PFSK-1 (cell line): ENCODE results near the gene MAD1L1.

ENCODE experiments used
- FOXP2 ChIP-seq: optimal IDR thresholded peaks from 2 replicates; pipeline ENCODE3; 2011; ENCODE audit warnings: borderline replicate concordance, control low read depth, inconsistent platforms; ENCODE audit not compliant: insufficient read depth; ENCODE audit errors: extremely low read length, extremely low read depth
- POLR2AphosphoS5 ChIP-seq: IDR thresholded peaks from 2 replicates; pipeline ENCODE4 v1.6.1; 2012; ENCODE audit warnings: low read depth, mild to moderate bottlenecking, control low read depth, low read length, moderate library complexity
- SIN3A ChIP-seq: IDR thresholded peaks from 2 replicates; pipeline ENCODE4 v1.6.1; 2012; ENCODE audit warnings: mild to moderate bottlenecking, low read length, moderate library complexity, borderline replicate concordance; ENCODE audit not compliant: insufficient read depth
- TAF1 ChIP-seq: IDR thresholded peaks from 2 replicates; pipeline ENCODE4 v1.6.1; 2012; ENCODE audit warnings: low read length, control low read depth, borderline replicate concordance; ENCODE audit not compliant: insufficient read depth
- TF ChIP-seq, protein P1 (sequence below), 2 experiments: IDR thresholded peaks; 2 replicates each; pipeline versions ENCODE4 v1.6.1 to v1.8.0; 2011 to 2012; ENCODE audit warnings: low read depth in 2 of 2, low read length in 2 of 2, control low read depth in 1 of 2, inconsistent platforms in 1 of 2, mild to moderate bottlenecking in 1 of 2, moderate library complexity in 1 of 2; ENCODE audit not compliant: insufficient read depth in 1 of 2

Gene MAD1L1

DNA sequence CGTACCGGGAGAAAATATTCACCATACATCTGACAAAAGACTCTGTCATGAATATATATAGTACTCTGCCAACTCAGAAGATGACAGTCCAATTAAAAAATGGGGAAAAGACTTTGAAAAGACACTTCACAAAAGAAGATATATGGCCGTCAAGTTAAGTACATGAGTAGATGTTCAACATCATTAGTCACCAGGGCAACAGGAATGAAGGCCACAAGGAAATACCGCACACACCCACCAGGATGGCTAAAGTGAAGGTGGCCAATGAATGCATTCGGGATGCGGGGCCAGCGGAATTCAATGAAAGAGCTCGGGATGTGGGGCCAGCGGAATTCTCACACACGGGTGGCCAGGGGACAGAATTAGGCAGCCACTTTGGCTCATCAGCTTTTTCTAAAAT lies 42.2 kb downstream of the MAD1L1 start:
- TF ChIP-seq, protein P1, sequence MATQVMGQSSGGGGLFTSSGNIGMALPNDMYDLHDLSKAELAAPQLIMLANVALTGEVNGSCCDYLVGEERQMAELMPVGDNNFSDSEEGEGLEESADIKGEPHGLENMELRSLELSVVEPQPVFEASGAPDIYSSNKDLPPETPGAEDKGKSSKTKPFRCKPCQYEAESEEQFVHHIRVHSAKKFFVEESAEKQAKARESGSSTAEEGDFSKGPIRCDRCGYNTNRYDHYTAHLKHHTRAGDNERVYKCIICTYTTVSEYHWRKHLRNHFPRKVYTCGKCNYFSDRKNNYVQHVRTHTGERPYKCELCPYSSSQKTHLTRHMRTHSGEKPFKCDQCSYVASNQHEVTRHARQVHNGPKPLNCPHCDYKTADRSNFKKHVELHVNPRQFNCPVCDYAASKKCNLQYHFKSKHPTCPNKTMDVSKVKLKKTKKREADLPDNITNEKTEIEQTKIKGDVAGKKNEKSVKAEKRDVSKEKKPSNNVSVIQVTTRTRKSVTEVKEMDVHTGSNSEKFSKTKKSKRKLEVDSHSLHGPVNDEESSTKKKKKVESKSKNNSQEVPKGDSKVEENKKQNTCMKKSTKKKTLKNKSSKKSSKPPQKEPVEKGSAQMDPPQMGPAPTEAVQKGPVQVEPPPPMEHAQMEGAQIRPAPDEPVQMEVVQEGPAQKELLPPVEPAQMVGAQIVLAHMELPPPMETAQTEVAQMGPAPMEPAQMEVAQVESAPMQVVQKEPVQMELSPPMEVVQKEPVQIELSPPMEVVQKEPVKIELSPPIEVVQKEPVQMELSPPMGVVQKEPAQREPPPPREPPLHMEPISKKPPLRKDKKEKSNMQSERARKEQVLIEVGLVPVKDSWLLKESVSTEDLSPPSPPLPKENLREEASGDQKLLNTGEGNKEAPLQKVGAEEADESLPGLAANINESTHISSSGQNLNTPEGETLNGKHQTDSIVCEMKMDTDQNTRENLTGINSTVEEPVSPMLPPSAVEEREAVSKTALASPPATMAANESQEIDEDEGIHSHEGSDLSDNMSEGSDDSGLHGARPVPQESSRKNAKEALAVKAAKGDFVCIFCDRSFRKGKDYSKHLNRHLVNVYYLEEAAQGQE (IDR thresholded peaks at IDR 0.05; ENCODE audit: insufficient read depth in 1 of 2, low read depth in 2 of 2, low read length in 2 of 2), result no peak
- TF ChIP-seq TAF1 (no peak), POLR2AphosphoS5 (no peak), FOXP2 (no peak), SIN3A (no peak)

DNA sequence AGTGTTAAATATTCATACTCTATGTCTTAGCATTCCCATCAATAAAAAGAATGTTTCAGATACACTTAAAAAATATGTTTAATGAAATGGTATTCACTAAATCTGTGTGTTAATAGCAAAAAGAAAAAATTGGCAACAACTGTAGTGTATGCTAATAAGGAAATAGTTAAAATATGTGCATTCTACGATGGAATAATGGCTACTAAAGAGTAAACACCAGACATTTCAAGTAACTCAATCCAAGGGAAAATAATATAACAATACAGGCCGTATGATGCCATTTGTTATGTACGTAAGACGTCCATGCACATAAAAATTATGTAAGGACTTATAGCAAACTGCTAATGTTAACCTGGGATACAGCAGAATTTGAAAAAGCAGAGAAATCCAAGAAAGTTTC lies 46.6 kb downstream of the MAD1L1 start:
- TF ChIP-seq, protein P1 (IDR thresholded peaks at IDR 0.05; ENCODE audit: insufficient read depth in 1 of 2, low read depth in 2 of 2, low read length in 2 of 2), result no peak
- TF ChIP-seq POLR2AphosphoS5 (no peak), TAF1 (no peak), SIN3A (no peak), FOXP2 (no peak)

DNA sequence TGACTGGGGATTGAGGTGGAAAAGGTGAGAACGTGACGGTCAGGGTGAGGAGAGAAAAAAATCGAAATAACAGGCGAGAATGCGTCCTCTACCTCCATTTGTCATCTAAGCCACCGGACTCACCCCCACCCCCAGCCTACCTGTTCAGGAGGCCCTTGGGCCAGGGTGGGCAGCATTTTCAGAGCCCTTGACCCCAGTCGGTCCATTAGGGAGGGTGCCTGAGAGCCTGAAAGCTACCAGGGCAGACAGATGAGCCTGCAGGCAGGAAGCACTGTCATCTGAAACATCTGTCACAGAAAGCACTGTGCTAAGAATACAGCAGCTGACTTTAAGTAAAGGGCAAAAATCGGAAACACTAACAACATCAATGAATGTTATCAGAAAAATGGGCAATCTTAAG lies 47.0 kb downstream of the MAD1L1 start:
- TF ChIP-seq FOXP2 (no peak), POLR2AphosphoS5 (no peak), SIN3A (no peak), TAF1 (no peak)
- TF ChIP-seq, protein P1 (IDR thresholded peaks at IDR 0.05; ENCODE audit: insufficient read depth in 1 of 2, low read depth in 2 of 2, low read length in 2 of 2), result no peak

DNA sequence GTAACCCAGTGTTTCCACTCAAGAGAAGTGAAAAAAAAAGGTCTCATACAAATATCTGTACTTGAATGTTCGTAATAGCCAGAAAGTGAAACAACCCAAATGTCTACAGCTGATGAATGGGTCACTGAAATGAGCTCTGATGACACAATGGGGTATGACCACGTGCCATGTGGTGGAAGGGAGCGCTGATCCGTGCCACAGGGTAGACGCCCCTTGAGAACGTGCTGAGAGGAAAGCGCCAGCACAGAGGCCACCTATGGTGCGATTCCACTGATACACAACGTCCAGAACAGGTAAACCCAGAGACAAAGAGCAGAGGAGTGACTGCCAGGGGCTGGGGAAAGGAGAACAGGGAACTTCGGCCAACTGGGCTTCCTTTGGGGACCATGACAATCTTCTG lies 50.3 kb downstream of the MAD1L1 start:
- TF ChIP-seq, protein P1 (IDR thresholded peaks at IDR 0.05; ENCODE audit: insufficient read depth in 1 of 2, low read depth in 2 of 2, low read length in 2 of 2), result no peak
- no peak for TF ChIP-seq SIN3A
- no peak for TF ChIP-seq POLR2AphosphoS5
- no peak for TF ChIP-seq FOXP2
- TF ChIP-seq TAF1, result no peak
